Activated CD8-positive, alpha-beta memory T cell treated with anti-CD3 and anti-CD28 coated beads, Interleukin-2, amount 50 U/mL, for 24 hours (primary cell): ENCODE results near the gene ICAM1.
"Not testable (repeated sequence)": the region's sequence is repeated elsewhere in the genome, so short reads cannot be mapped to it uniquely, and the experiment has no call there.

Source experiments
- DNase-seq: peaks from one replicate; pipeline ENCODE4 v3.0.0-alpha.2; 2020; ENCODE audit errors: extremely low read depth

ICAM1 gene

GRCh38 chr19:10270616-10271394 is at the start of gene ICAM1:
TSS of gene ICAM1 (plus strand) at chr19:10271120. CDS start at chr19:10271160, 40 bp downstream.
- DNase-seq: peak; percentile 41

- DNase-seq: no peak
Measured at GRCh38 chr19:10222201-10222890, 48.6 kb upstream of the ICAM1 start.

GRCh38 chr19:10223488-10224213 is 47.3 kb upstream of the ICAM1 start:
- DNase-seq: no peak

- no peak for DNase-seq
Measured at GRCh38 chr19:10224337-10224736, 46.6 kb upstream of the ICAM1 start.

- DNase-seq: no peak
Measured at GRCh38 chr19:10226021-10226375, 44.9 kb upstream of the ICAM1 start.

GRCh38 chr19:10226376-10227025 is 44.4 kb upstream of the ICAM1 start:
- no peak for DNase-seq

GRCh38 chr19:10227026-10227971 is 43.6 kb upstream of the ICAM1 start:
- no peak for DNase-seq

- no peak for DNase-seq
Measured at GRCh38 chr19:10228393-10228792, 42.5 kb upstream of the ICAM1 start.

- no peak for DNase-seq
Measured at GRCh38 chr19:10228920-10229319, 42.0 kb upstream of the ICAM1 start.

- DNase-seq: no peak
Measured at GRCh38 chr19:10230173-10230860, 40.6 kb upstream of the ICAM1 start.

- no peak for DNase-seq
Measured at GRCh38 chr19:10230861-10231611, 39.9 kb upstream of the ICAM1 start, which contains the start of gene S1PR2. TSS of gene S1PR2 (minus strand) at chr19:10231331. CDS start at chr19:10224905, 6,426 bp downstream.

GRCh38 chr19:10231612-10232228 is 39.2 kb upstream of the ICAM1 start:
- no peak for DNase-seq

- DNase-seq: no peak
Measured at GRCh38 chr19:10233946-10234345, 37.0 kb upstream of the ICAM1 start.

GRCh38 chr19:10235003-10235402 is 35.9 kb upstream of the ICAM1 start:
- DNase-seq: no peak

GRCh38 chr19:10235409-10235808 is 35.5 kb upstream of the ICAM1 start:
- not testable (repeated sequence) for DNase-seq

- DNase-seq: no peak
Measured at GRCh38 chr19:10237702-10238101, 33.2 kb upstream of the ICAM1 start.

GRCh38 chr19:10238172-10238783 is 32.6 kb upstream of the ICAM1 start:
- no peak for DNase-seq

GRCh38 chr19:10241826-10242449 is 29.0 kb upstream of the ICAM1 start:
- not testable (repeated sequence) for DNase-seq
